ENCODE measurements around the gene LPAR2. TPM values are rescaled to one million over a fixed set of nuclear protein-coding genes. Genes with fewer than 3 reads are reported as not detected.

The LPAR2 gene
- total RNA-seq, 2 donors from 2014 or later = 60.4 to 81.7 TPM

- Histone ChIP-seq H3K27ac (ENCODE audit: low read depth, low read length) (no peak overlapping the region), H3K36me3 (ENCODE audit: control insufficient read depth, insufficient read depth, low read length) (peaks cover 72% of the 10 kb centered on the region), H3K9ac (ENCODE audit: extremely low read depth, low read length, poor library complexity, severe bottlenecking) (no peak overlapping the region), H3K4me1 (ENCODE audit: control insufficient read depth, insufficient read depth, low read length) (no peaks in the 10 kb centered on the region), H3K9me3 (ENCODE audit: control insufficient read depth, low read length) (no peaks in the 10 kb centered on the region), H3K4me3 (ENCODE audit: low read length) (no peak overlapping the region), H3K27me3 (ENCODE audit: control insufficient read depth, insufficient read depth, low read length, poor library complexity, severe bottlenecking) (no peaks in the 10 kb centered on the region)
- WGBS, 2 experiments (ENCODE audit: insufficient coverage in 1 of 2, insufficient read length in 1 of 2) = 96 to 98% methylated on average over 16 to 24 of the region's 24 CpGs
- Mint-ChIP-seq H3K27ac (peak overlapping the region; percentile 7), H3K9me3 (no peaks in the 10 kb centered on the region), H3K36me3 (ENCODE audit: low read depth) (peaks cover 73% of the 10 kb centered on the region), H3K27me3 (ENCODE audit: insufficient read depth) (no peaks in the 10 kb centered on the region), H3K4me3 (no peak overlapping the region), H3K4me1 (no peaks in the 10 kb centered on the region)
- no peak for TF ChIP-seq CTCF (conservative IDR thresholded peaks at IDR 0.05)
- no peak for DNase-seq
Observed at GRCh38 chr19:19652482-19653295, 24.7 kb upstream of the LPAR2 start.

GRCh38 chr19:19651076-19651475 is 23.1 kb upstream of the LPAR2 start:
- Mint-ChIP-seq H3K4me3 (no peak overlapping the region), H3K9me3 (no peaks in the 10 kb centered on the region), H3K36me3 (ENCODE audit: low read depth) (peaks cover 68% of the 10 kb centered on the region), H3K4me1 (no peaks in the 10 kb centered on the region), H3K27me3 (ENCODE audit: insufficient read depth) (no peaks in the 10 kb centered on the region), H3K27ac (no peak overlapping the region)
- Histone ChIP-seq H3K4me3 (ENCODE audit: low read length) (no peak overlapping the region), H3K27ac (ENCODE audit: low read depth, low read length) (no peak overlapping the region), H3K36me3 (ENCODE audit: control insufficient read depth, insufficient read depth, low read length) (peaks cover 74% of the 10 kb centered on the region), H3K9me3 (ENCODE audit: control insufficient read depth, low read length) (no peaks in the 10 kb centered on the region), H3K27me3 (ENCODE audit: control insufficient read depth, insufficient read depth, low read length, poor library complexity, severe bottlenecking) (no peaks in the 10 kb centered on the region), H3K4me1 (ENCODE audit: control insufficient read depth, insufficient read depth, low read length) (no peaks in the 10 kb centered on the region), H3K9ac (ENCODE audit: extremely low read depth, low read length, poor library complexity, severe bottlenecking) (no peak overlapping the region)
- DNase-seq = no peak
- TF ChIP-seq CTCF (conservative IDR thresholded peaks at IDR 0.05) = no peak
- WGBS, 2 experiments (ENCODE audit: insufficient coverage in 1 of 2, insufficient read length in 1 of 2) = 93 to 100% methylated on average over 13 of the region's 13 CpGs

GRCh38 chr19:19650331-19650730 is 22.3 kb upstream of the LPAR2 start:
- H3K27me3 Mint-ChIP-seq (ENCODE audit: insufficient read depth) = no peaks in the 10 kb centered on the region
- WGBS, 2 experiments (ENCODE audit: insufficient coverage in 1 of 2, insufficient read length in 1 of 2) = 93 to 94% methylated on average over 8 to 9 of the region's 9 CpGs
- no peaks in the 10 kb centered on the region for H3K9me3 ChIP-seq (ENCODE audit: control insufficient read depth, low read length)
- H3K27ac ChIP-seq (ENCODE audit: low read depth, low read length) = no peak overlapping the region
- no peaks in the 10 kb centered on the region for H3K9me3 Mint-ChIP-seq
- no peak overlapping the region for H3K9ac ChIP-seq (ENCODE audit: extremely low read depth, low read length, poor library complexity, severe bottlenecking)
- no peaks in the 10 kb centered on the region for H3K27me3 ChIP-seq (ENCODE audit: control insufficient read depth, insufficient read depth, low read length, poor library complexity, severe bottlenecking)
- no peak overlapping the region for H3K4me3 Mint-ChIP-seq
- no peak for TF ChIP-seq CTCF (conservative IDR thresholded peaks at IDR 0.05)
- no peaks in the 10 kb centered on the region for H3K4me1 Mint-ChIP-seq
- no peak overlapping the region for H3K4me3 ChIP-seq (ENCODE audit: low read length)
- DNase-seq = no peak
- peaks cover 76% of the 10 kb centered on the region for H3K36me3 ChIP-seq (ENCODE audit: control insufficient read depth, insufficient read depth, low read length)
- H3K27ac Mint-ChIP-seq = no peak overlapping the region
- peaks cover 66% of the 10 kb centered on the region for H3K36me3 Mint-ChIP-seq (ENCODE audit: low read depth)
- H3K4me1 ChIP-seq (ENCODE audit: control insufficient read depth, insufficient read depth, low read length) = no peaks in the 10 kb centered on the region
